ENCODE measurements around the gene JMJD4.

- TF ChIP-seq CTCF (conservative IDR thresholded peaks at IDR 0.05; ENCODE audit: low read depth in 2 of 2) (no peak), REST (IDR thresholded peaks at IDR 0.05; ENCODE audit: unreplicated experiment) (no peak), JUNB (IDR thresholded peaks at IDR 0.05; ENCODE audit: unreplicated experiment) (no peak), POLR2AphosphoS5 (IDR thresholded peaks at IDR 0.05; ENCODE audit: low read depth) (no peak), EZH2phosphoT487 (IDR thresholded peaks at IDR 0.05; ENCODE audit: unreplicated experiment) (no peak)
These were observed 43.4 kb upstream of the JMJD4 start for GRCh38 chr1:227778401-227778947.

All from GM23338 (cell line).